HepG2 (cell line): ENCODE measurements around the gene MIDN. TPM values are rescaled to one million over a fixed set of nuclear protein-coding genes. Genes with fewer than 3 reads are reported as not detected.
A peak's percentile ranks its signal among the peaks of the same experiment; 100 is the strongest.

Source experiments
- AHR ChIP-seq: IDR thresholded peaks from 2 replicates; pipeline ENCODE4 v1.6.1; 2018; ENCODE audit warnings: missing genetic modification reagents, missing compliant biosample characterization
- FOXK1 ChIP-seq: sonication (generic); formaldehyde crosslinking; IDR thresholded peaks from 2 replicates; pipeline ENCODE4 v1.4.0; 2020; ENCODE audit warnings: low read depth, missing genetic modification reagents, borderline replicate concordance
- POLR2AphosphoS5 ChIP-seq: IDR thresholded peaks from 2 replicates; pipeline ENCODE4 v1.6.1; 2012; ENCODE audit warnings: low read depth, low read length
- SNAPC2 ChIP-seq: sonication (generic); formaldehyde crosslinking; IDR thresholded peaks from 2 replicates; pipeline ENCODE4 v1.8.1; 2022; ENCODE audit warnings: mild to moderate bottlenecking, missing genetic modification reagents
- SRSF1 ChIP-seq: fragments of 200-400 bp; formaldehyde crosslinking; optimal IDR thresholded peaks from 2 replicates; pipeline ENCODE3; 2017; ENCODE audit warnings: mild to moderate bottlenecking, low read depth, low read length, moderate library complexity
- YEATS2 ChIP-seq: sonication (generic); formaldehyde crosslinking; IDR thresholded peaks from 2 replicates; pipeline ENCODE4 v1.4.0; 2020; ENCODE audit warnings: missing genetic modification reagents, borderline replicate concordance
- ZNF225 ChIP-seq: sonication (generic); formaldehyde crosslinking; IDR thresholded peaks from 2 replicates; pipeline ENCODE4 v1.4.0; 2020; ENCODE audit warnings: mild to moderate bottlenecking, missing genetic modification reagents
- ZNF431 ChIP-seq: sonication (generic); formaldehyde crosslinking; IDR thresholded peaks from 2 replicates; pipeline ENCODE4 v1.9.0; 2022; ENCODE audit warnings: missing genetic modification reagents, low read depth, mild to moderate bottlenecking, borderline replicate concordance
- ZNF563 ChIP-seq: sonication (generic); formaldehyde crosslinking; IDR thresholded peaks from 2 replicates; pipeline ENCODE4 v1.8.0; 2022; ENCODE audit warnings: mild to moderate bottlenecking, moderate library complexity, missing genetic modification reagents
- polyA plus RNA-seq, 8 experiments: library from polyadenylated mRNA; depleted of rRNA in 3 of 8; stranded (reverse) in 7 of 8; unstranded in 1 of 8; fragments of >200 nt; fragmentation: Illumina TruSeq in 4 of 8; extraction: Trizol in 4 of 8; gene quantifications; 2 replicates each; pipeline versions ENCODE4 v1.2.1 to v1.2.3, GENCODE V29; 2011 to 2016; ENCODE audit warnings: low read depth in 4 of 8, missing spikeins in 1 of 8, mixed read lengths in 1 of 8; ENCODE audit not compliant: insufficient read depth in 1 of 8
- total RNA-seq, 5 experiments: library from RNA; depleted of rRNA; stranded (reverse); fragments of >200 nt; fragmentation: Illumina TruSeq; extraction: Trizol; gene quantifications; 2 replicates each; pipeline ENCODE4 v1.2.3, GENCODE V29; 2016; ENCODE audit warnings: low read depth in 1 of 5
- TF ChIP-seq, protein P1 (sequence below): sonication (generic); formaldehyde crosslinking; IDR thresholded peaks from 2 replicates; pipeline ENCODE4 v1.4.0; 2020; ENCODE audit warnings: missing genetic modification reagents
- TF ChIP-seq, protein P2 (sequence below): sonication (generic); formaldehyde crosslinking; IDR thresholded peaks from 2 replicates; pipeline ENCODE4 v1.4.0; 2020; ENCODE audit warnings: missing genetic modification reagents
- TF ChIP-seq, protein P3 (sequence below): sonication (generic); formaldehyde crosslinking; conservative IDR thresholded peaks from 2 replicates; pipeline ENCODE4 v1.8.0; 2022; ENCODE audit warnings: missing genetic modification reagents
- TF ChIP-seq, protein P4 (sequence below): sonication (generic); formaldehyde crosslinking; IDR thresholded peaks from 2 replicates; pipeline ENCODE4 v1.4.0; 2020; ENCODE audit warnings: missing genetic modification reagents, borderline replicate concordance

The MIDN gene
- total and polyA plus RNA-seq, 2 of the 13 experiments (the other 11 are each of a cell fraction or from before 2014, with no cell fraction given) = 8.4 to 18.0 TPM

DNA sequence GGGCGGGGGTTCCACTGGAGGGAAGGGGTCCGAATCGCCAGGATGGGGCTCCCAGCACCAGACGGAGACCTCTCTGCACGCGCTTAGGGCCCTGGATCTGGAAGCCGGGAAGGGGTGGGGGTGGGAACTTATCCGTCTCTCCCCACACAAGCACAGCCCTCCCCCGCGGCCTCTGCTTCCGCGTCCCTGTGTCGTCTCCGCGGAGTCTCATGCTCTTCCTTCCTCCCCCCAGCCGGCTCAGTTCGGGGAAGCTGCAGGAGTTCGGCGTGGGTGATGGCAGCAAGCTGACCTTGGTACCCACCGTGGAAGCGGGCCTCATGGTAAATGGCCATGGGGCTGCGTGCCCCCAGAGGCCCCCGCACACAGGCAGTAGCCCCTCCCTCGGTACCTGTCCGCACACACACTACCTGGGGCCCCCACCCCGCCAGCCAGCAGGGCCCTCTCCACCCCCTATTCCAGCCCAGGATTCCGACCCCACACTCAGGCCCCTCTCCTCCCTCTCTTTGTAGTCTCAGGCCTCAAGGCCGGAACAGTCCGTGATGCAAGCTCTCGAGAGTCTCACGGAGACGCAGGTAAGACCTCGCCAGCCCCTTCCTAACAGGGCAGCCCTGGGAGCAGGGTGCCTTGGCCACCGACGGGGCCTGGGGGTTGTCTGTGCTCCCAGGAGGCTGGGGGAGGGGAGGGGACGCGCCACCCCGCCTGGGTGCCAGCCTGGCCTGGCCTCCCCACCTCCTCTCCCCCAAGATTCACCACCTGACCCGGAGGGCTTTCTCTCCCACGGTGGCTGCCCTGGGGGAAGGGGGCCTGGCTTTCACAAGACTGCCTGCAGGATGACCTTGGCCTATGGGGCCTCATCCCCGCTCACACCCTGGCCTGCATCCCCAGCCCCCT lies 3.2 kb downstream of the MIDN start (continued):
- TF ChIP-seq, protein P1, sequence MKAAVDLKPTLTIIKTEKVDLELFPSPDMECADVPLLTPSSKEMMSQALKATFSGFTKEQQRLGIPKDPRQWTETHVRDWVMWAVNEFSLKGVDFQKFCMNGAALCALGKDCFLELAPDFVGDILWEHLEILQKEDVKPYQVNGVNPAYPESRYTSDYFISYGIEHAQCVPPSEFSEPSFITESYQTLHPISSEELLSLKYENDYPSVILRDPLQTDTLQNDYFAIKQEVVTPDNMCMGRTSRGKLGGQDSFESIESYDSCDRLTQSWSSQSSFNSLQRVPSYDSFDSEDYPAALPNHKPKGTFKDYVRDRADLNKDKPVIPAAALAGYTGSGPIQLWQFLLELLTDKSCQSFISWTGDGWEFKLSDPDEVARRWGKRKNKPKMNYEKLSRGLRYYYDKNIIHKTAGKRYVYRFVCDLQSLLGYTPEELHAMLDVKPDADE (CRISPR knock-in tag) = peak; percentile 55; the same call in 1 of the 2 replicates
- TF ChIP-seq ZNF431 (CRISPR knock-in tag) (peak; percentile 28; the same call in 1 of the 2 replicates), ZNF563 (CRISPR knock-in tag) (0 out of 2 replicates have a peak, but pooled peaks have one; percentile 45), POLR2AphosphoS5 (peak; percentile 36; the same call in 1 of the 2 replicates), AHR (CRISPR knock-in tag) (0 out of 2 replicates have a peak, but pooled peaks have one; percentile 22), SNAPC2 (CRISPR knock-in tag) (0 out of 2 replicates have a peak, but pooled peaks have one; percentile 20), ZNF225 (CRISPR knock-in tag) (0 out of 2 replicates have a peak, but pooled peaks have one; percentile 15), YEATS2 (CRISPR knock-in tag) (no peak), FOXK1 (CRISPR knock-in tag) (peak; percentile 41; the same call in 1 of the 2 replicates), SRSF1 (peak; percentile 75)
- TF ChIP-seq, protein P2, sequence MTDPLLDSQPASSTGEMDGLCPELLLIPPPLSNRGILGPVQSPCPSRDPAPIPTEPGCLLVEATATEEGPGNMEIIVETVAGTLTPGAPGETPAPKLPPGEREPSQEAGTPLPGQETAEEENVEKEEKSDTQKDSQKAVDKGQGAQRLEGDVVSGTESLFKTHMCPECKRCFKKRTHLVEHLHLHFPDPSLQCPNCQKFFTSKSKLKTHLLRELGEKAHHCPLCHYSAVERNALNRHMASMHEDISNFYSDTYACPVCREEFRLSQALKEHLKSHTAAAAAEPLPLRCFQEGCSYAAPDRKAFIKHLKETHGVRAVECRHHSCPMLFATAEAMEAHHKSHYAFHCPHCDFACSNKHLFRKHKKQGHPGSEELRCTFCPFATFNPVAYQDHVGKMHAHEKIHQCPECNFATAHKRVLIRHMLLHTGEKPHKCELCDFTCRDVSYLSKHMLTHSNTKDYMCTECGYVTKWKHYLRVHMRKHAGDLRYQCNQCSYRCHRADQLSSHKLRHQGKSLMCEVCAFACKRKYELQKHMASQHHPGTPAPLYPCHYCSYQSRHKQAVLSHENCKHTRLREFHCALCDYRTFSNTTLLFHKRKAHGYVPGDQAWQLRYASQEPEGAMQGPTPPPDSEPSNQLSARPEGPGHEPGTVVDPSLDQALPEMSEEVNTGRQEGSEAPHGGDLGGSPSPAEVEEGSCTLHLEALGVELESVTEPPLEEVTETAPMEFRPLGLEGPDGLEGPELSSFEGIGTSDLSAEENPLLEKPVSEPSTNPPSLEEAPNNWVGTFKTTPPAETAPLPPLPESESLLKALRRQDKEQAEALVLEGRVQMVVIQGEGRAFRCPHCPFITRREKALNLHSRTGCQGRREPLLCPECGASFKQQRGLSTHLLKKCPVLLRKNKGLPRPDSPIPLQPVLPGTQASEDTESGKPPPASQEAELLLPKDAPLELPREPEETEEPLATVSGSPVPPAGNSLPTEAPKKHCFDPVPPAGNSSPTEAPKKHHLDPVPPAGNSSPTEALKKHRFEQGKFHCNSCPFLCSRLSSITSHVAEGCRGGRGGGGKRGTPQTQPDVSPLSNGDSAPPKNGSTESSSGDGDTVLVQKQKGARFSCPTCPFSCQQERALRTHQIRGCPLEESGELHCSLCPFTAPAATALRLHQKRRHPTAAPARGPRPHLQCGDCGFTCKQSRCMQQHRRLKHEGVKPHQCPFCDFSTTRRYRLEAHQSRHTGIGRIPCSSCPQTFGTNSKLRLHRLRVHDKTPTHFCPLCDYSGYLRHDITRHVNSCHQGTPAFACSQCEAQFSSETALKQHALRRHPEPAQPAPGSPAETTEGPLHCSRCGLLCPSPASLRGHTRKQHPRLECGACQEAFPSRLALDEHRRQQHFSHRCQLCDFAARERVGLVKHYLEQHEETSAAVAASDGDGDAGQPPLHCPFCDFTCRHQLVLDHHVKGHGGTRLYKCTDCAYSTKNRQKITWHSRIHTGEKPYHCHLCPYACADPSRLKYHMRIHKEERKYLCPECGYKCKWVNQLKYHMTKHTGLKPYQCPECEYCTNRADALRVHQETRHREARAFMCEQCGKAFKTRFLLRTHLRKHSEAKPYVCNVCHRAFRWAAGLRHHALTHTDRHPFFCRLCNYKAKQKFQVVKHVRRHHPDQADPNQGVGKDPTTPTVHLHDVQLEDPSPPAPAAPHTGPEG = no peak
- TF ChIP-seq, protein P3, sequence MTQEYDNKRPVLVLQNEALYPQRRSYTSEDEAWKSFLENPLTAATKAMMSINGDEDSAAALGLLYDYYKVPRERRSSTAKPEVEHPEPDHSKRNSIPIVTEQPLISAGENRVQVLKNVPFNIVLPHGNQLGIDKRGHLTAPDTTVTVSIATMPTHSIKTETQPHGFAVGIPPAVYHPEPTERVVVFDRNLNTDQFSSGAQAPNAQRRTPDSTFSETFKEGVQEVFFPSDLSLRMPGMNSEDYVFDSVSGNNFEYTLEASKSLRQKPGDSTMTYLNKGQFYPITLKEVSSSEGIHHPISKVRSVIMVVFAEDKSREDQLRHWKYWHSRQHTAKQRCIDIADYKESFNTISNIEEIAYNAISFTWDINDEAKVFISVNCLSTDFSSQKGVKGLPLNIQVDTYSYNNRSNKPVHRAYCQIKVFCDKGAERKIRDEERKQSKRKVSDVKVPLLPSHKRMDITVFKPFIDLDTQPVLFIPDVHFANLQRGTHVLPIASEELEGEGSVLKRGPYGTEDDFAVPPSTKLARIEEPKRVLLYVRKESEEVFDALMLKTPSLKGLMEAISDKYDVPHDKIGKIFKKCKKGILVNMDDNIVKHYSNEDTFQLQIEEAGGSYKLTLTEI (CRISPR knock-in tag) = no peak
- TF ChIP-seq, protein P4, sequence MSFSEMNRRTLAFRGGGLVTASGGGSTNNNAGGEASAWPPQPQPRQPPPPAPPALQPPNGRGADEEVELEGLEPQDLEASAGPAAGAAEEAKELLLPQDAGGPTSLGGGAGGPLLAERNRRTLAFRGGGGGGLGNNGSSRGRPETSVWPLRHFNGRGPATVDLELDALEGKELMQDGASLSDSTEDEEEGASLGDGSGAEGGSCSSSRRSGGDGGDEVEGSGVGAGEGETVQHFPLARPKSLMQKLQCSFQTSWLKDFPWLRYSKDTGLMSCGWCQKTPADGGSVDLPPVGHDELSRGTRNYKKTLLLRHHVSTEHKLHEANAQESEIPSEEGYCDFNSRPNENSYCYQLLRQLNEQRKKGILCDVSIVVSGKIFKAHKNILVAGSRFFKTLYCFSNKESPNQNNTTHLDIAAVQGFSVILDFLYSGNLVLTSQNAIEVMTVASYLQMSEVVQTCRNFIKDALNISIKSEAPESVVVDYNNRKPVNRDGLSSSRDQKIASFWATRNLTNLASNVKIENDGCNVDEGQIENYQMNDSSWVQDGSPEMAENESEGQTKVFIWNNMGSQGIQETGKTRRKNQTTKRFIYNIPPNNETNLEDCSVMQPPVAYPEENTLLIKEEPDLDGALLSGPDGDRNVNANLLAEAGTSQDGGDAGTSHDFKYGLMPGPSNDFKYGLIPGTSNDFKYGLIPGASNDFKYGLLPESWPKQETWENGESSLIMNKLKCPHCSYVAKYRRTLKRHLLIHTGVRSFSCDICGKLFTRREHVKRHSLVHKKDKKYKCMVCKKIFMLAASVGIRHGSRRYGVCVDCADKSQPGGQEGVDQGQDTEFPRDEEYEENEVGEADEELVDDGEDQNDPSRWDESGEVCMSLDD (CRISPR knock-in tag) = no peak
